Right renal cortex interstitium (tissue), 3 donors: Measurements from ENCODE around the gene ABCG1. TPM values are rescaled to one million over a fixed set of nuclear protein-coding genes. Genes with fewer than 3 reads are reported as not detected.
"Not testable (repeated sequence)": the region's sequence is repeated elsewhere in the genome, so short reads cannot be mapped to it uniquely, and the experiment has no call there.

Experiments used
- DNase-seq, 3 donors: peaks; one replicate each; pipeline ENCODE4 v3.0.0-alpha.2; 2013; ENCODE audit warnings: low read depth in 3 of 3, low spot score in 2 of 3
- polyA plus RNA-seq, 3 donors: library from polyadenylated mRNA; unstranded; fragments of 120-200 nt; gene quantifications; one replicate each; pipeline ENCODE4 v1.2.1, GENCODE V29; 2013; ENCODE audit not compliant: insufficient read length in 3 of 3

Gene ABCG1
- polyA plus RNA-seq, 3 donors = 8.7 to 11.3 (median 9.8) TPM

DNA sequence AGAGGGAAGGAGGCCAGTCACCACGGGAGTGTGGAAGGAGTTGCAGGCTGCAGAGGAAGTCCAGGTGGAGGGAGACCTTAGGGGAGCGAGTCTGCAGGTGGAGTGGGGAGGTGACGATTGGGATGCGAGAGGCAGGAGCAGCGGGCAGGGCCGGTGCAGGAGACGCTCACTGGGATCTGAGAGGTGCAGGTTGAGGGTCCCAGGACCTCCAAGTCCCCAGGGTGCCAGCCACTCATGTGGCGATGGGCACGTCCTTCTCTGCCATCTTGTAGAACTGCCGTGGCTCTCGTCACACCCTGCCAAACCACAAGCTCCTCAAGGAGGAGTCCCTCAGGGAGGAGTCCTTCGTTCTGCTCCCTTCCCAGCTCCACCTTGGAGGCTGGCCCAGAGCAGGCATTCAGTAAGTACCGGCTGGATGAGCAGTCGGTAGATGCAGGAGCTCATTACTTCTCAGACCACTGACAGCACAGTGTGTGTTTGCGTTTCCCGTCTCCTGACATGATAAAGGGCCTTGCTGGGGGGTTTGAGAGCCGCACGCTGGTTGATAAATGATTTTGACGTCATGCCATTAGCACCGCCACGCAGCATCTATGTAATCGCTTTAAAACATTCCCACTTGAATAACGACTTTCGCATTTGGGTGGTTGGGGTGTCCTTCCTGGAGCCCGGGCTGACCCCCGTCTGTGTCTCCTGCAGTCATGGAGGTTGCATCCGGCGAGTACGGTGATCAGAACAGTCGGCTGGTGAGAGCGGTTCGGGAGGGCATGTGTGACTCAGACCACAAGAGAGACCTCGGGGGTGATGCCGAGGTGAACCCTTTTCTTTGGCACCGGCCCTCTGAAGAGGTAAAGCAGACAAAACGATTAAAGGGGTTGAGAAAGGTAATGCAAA lies 68.5 kb downstream of the ABCG1 start:
- no peak for DNase-seq

DNA sequence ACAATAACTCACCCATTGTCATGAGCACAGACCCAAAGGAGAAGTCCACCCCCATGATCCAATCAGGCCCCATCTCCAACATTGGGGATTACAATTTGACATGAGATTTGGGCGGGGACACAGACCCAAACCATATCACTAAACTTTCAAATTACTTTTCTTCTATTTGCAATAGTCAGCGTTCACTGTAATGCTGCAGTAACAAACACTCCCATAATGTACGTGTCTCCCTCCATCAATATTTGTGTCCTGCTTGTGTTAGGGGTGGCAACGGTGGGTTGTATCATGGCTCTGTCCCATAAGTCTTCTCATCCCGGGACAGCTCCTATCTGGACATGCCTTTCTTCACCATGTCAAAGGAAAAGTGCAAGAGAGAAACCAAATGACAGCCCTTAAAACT lies 70.0 kb downstream of the ABCG1 start:
- no peak for DNase-seq

GRCh38 chr21:42289926-42290325 lies 71.0 kb downstream of the ABCG1 start:
- DNase-seq = no peak

- no peak for DNase-seq
These were observed 71.6 kb downstream of the ABCG1 start for GRCh38 chr21:42290505-42290904.

- no peak for DNase-seq
These were observed 72.2 kb downstream of the ABCG1 start for GRCh38 chr21:42291003-42291750.

- DNase-seq = no peak
These were observed 73.0 kb downstream of the ABCG1 start for GRCh38 chr21:42291751-42292562.

DNA sequence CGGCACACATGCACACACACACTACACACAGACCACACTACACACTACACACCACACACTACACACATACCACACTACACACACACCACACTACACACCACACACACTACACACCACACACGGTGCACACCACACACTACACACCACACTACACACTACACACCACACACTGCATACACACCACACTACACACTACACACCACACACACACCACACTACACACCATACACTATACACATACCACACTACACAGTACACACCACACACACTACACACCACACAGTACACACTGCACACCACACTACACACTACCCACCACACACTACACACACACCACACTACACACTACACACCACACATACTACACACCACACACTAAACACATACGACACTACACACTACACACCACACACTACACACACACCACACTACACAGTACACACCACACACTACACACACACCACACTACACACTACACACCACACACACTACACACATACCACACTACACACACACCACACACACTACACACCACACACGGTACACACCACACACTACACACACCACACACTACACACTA lies 73.7 kb downstream of the ABCG1 start:
- DNase-seq = not testable (repeated sequence)

- DNase-seq = no peak
These were observed 74.8 kb downstream of the ABCG1 start for GRCh38 chr21:42293649-42294272.

- no peak for DNase-seq
These were observed 75.4 kb downstream of the ABCG1 start for GRCh38 chr21:42294273-42294880.

DNA sequence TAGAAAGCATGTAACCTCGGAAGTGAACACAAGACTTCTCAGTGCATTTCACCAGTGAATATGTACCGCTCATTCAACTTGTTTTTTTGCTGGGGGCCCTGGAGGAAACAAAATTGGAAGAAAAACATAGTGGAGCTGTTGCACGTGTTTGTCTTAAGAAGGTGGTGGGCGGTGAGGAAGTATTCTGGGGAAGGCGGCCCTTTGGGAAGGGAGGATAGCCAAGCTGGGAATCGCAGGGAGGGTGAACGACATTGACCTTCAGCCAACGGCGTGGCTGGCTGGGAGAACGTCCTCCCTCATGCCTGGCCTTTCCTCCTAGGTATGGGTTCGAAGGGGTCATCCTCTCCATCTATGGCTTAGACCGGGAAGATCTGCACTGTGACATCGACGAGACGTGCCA lies 76.9 kb downstream of the ABCG1 start:
- no peak for DNase-seq

DNA sequence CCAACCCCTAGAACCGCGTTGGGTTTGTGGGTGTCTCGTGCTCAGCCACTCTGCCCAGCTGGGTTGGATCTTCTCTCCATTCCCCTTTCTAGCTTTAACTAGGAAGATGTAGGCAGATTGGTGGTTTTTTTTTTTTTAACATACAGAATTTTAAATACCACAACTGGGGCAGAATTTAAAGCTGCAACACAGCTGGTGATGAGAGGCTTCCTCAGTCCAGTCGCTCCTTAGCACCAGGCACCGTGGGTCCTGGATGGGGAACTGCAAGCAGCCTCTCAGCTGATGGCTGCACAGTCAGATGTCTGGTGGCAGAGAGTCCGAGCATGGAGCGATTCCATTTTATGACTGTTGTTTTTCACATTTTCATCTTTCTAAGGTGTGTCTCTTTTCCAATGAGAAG lies 77.6 kb downstream of the ABCG1 start:
- DNase-seq = no peak

DNA sequence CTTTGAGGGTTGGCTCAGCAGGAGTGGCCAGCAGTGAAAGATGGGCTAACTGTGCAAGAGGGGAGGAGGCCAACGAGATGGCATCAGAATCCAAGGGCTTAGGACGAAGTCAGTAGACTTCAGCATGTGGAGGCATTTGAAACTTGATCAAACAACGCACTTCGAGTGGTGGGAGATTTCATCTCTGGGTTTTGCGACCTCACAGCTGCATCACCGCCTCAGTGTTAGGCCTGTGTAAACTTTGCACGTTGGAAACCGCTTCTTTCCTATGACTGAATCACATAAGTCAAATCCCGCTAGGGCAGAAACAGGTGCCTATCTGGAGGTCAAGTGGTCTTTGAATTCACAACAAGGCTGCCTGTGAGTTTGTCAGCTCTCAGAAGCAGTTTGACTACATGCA lies 78.4 kb downstream of the ABCG1 start:
- no peak for DNase-seq

DNA sequence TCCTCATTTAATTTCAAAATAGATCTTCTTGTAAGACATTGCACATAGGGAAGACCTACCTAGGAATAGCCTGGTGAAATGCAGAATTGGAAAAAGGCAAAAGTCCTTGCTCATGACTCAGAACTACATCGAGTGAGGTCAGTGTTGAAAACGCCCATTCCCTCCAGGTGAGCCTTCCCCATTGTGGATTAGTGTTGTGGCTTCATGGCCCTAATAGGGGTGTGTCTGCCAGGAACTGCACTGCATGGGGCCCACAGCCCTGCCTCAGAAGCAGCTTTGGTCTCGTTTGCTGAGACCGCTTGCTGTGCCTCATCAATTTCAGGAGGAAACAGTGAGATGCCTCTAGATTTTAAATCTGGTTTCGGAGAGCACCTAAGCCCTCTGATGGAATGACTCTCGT lies 79.3 kb downstream of the ABCG1 start:
- no peak for DNase-seq

- DNase-seq = no peak
These were observed 79.7 kb downstream of the ABCG1 start for GRCh38 chr21:42298657-42299056.

- no peak for DNase-seq
These were observed 80.5 kb downstream of the ABCG1 start for GRCh38 chr21:42299324-42300044.

GRCh38 chr21:42300045-42300583 lies 81.2 kb downstream of the ABCG1 start:
- no peak for DNase-seq

- DNase-seq = no peak
These were observed 82.0 kb downstream of the ABCG1 start for GRCh38 chr21:42300956-42301355.

DNA sequence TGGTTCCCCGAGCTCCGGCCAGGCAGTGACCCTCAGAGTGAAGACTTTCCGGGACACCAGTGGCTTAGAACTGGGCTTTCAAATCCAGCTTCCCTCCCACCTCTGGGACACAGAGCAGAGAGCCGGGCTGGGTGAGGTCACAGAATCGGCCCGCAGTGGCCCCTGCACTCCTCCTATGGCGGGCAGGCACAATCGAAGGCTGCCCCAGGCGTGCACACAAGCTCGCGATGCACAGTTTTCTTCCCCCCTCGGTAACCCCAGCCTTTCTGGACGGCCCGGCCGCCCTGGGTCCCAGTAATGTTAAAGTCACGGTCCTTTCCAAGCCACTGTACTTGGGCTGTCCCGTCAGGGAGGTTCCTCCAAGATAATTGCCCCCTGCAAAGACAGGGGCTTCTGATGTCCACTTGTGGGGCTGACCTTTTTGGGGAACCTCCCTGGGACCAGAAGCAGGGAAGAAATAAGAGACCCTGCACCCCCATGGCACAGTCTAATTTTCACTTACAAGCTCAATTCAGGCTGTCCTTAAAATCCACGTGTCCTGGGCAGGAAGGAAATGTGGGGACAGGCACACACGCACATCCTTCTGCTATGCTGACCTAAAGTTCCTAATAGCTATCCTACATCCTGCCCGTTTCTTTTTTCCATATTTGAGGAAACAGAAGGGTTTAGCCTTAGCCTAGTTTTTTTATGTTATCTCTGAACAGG lies 82.6 kb downstream of the ABCG1 start:
- no peak for DNase-seq
